Activated naive CD4-positive, alpha-beta T cell treated with anti-CD3 and anti-CD28 coated beads, Interleukin-2, amount 50 U/mL, for 24 hours (primary cell): ENCODE data around the gene PCK2.
"Not testable (repeated sequence)": the region's sequence is repeated elsewhere in the genome, so short reads cannot be mapped to it uniquely, and the experiment has no call there.

ENCODE experiments used
- H3K27ac Mint-ChIP-seq: one replicate; pipeline ENCODE4 v1.8.0; 2021; ENCODE audit warnings: mild to moderate bottlenecking, mixed read lengths
- H3K27me3 Mint-ChIP-seq: one replicate; pipeline ENCODE4 v1.8.0; 2021; ENCODE audit warnings: mixed read lengths
- H3K36me3 Mint-ChIP-seq: one replicate; pipeline ENCODE4 v1.8.0; 2021; ENCODE audit warnings: mixed read lengths
- H3K4me1 Mint-ChIP-seq: one replicate; pipeline ENCODE4 v1.8.0; 2021; ENCODE audit warnings: mixed read lengths
- H3K4me3 Mint-ChIP-seq: one replicate; pipeline ENCODE4 v1.8.0; 2021; ENCODE audit warnings: mild to moderate bottlenecking, mixed read lengths
- H3K9me3 Mint-ChIP-seq: one replicate; pipeline ENCODE4 v1.8.0; 2021; ENCODE audit warnings: mixed read lengths

The PCK2 gene

DNA sequence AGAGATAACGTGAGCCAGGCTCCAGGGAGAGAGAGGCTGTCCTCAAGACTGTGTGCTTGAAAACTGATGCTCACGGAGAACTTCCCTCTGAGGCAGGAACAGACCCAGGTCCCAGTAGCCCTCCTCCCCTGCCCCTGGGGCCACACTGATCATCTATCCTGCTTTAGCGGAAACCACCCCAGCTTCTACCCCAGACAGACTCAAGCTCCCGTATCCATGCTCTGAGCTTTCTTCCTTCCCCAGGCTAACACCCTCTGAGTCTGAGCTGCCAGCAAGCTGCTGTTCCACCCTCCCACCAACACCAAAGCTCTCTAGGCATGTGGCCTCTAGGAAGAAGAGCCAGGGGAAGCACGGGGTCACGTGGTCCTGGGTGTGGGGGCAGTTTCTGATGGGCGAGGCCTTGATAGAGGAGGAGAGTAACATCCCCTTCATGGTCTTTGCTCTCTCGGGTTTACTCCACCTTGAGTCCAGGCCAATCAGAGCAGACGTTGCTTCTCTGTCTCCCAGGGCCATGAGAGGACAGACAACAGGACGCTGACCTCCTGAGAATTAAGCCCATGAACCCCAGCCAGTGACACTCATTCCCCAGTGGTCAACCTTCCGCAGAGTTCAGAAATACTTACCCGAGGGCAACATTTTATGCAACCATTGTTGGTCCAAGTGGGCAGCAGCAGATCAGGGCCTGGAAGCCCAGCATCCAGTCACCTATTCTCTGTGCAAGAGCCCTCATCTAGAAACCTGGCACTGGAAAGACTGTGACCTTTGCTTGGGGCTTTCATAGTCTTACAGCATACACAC lies 1.4 kb downstream of the PCK2 start:
- H3K4me3 Mint-ChIP-seq, result peak overlapping the region; percentile 99
- H3K27me3 Mint-ChIP-seq, result no peaks in the 10 kb centered on the region
- H3K36me3 Mint-ChIP-seq, result peaks cover 9% of the 10 kb centered on the region
- H3K4me1 Mint-ChIP-seq, result peaks cover 33% of the 10 kb centered on the region
- peak overlapping the region; percentile 100 for H3K27ac Mint-ChIP-seq
- H3K9me3 Mint-ChIP-seq, result no peaks in the 10 kb centered on the region

GRCh38 chr14:24096545-24097181 lies 2.6 kb downstream of the PCK2 start:
- Mint-ChIP-seq H3K27ac (peak overlapping the region; percentile 76), H3K4me1 (peaks cover 30% of the 10 kb centered on the region), H3K36me3 (peaks cover 11% of the 10 kb centered on the region), H3K4me3 (peak overlapping the region; percentile 63), H3K9me3 (no peaks in the 10 kb centered on the region), H3K27me3 (no peaks in the 10 kb centered on the region)

GRCh38 chr14:24098229-24098926 lies 4.3 kb downstream of the PCK2 start:
- peaks cover 21% of the 10 kb centered on the region for H3K4me1 Mint-ChIP-seq
- H3K27ac Mint-ChIP-seq, result peak overlapping the region; percentile 41
- peaks cover 16% of the 10 kb centered on the region for H3K36me3 Mint-ChIP-seq
- no peaks in the 10 kb centered on the region for H3K27me3 Mint-ChIP-seq
- no peaks in the 10 kb centered on the region for H3K9me3 Mint-ChIP-seq
- H3K4me3 Mint-ChIP-seq, result no peak overlapping the region

DNA sequence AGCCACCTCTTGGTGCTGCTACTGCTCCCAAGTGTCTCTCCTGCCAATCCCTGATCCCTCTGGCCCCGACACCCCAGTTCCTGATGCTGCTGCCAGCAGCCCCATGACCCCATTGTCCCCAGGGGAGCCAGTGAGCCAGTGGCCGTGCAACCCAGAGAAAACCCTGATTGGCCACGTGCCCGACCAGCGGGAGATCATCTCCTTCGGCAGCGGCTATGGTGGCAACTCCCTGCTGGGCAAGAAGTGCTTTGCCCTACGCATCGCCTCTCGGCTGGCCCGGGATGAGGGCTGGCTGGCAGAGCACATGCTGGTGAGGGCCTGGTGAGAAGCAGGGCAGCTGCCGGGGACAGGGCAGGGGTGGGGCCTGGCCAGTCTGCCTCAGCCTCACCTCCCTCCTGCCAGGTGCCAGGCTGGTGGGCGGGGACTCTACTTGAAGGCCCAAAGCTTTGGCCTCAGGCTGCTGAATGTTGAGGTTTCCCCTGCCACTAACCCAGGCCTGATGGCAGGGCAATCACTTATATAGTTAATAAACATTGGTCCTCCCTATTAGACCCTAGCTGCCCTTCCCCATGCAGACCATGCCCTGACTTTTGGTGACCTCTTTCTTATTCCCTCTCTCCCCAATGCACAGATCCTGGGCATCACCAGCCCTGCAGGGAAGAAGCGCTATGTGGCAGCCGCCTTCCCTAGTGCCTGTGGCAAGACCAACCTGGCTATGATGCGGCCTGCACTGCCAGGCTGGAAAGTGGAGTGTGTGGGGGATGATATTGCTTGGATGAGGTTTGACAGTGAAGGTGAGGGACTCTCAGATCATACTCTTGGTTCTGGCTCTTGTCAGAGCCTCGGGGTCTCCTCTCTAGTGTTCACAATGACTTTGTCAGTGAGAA lies 5.1 kb downstream of the PCK2 start:
- Mint-ChIP-seq H3K36me3 (peaks cover 21% of the 10 kb centered on the region), H3K9me3 (no peaks in the 10 kb centered on the region), H3K4me1 (peaks cover 17% of the 10 kb centered on the region), H3K4me3 (no peak overlapping the region), H3K27ac (peak overlapping the region; percentile 65), H3K27me3 (no peaks in the 10 kb centered on the region)

DNA sequence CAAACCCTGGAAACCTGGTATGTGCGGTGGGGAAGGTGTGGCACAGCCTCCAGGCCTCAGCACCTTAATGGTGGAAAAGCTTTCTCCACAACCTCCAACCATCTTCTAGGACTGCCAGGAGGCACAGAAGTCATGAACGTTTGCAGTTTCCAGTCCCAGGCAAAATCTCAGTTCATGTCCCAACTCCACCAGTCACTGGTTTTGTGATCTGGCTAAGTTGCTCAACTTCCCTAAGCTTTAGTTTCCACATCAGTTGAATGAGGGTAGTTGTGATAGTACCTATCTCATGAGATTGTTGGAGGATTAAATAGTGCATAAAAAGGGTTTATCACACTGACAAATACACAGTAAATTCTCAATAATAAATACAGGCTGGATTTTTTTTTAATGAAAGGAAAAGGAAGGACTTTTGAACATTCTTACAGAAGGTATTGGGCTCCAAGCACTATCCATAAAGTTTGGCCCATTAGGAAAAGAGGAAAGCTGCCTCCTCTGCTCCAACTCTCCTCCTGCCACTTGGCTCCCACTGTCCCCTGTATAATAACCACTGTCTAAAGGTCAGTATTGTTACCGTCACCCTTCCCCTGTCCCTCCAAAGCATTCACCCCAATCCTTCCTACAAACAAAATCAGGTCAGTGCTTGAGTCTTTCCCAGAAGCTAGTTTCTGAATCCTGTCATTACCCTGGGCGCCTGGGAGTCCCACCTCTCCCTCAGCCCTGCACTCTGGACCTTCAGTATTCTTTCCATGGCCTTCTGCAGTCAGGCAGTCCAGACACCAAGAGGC lies 6.3 kb downstream of the PCK2 start:
- Mint-ChIP-seq H3K4me3 (no peak overlapping the region), H3K4me1 (peaks cover 12% of the 10 kb centered on the region), H3K27me3 (no peaks in the 10 kb centered on the region), H3K27ac (no peak overlapping the region), H3K9me3 (no peaks in the 10 kb centered on the region), H3K36me3 (peaks cover 23% of the 10 kb centered on the region)

DNA sequence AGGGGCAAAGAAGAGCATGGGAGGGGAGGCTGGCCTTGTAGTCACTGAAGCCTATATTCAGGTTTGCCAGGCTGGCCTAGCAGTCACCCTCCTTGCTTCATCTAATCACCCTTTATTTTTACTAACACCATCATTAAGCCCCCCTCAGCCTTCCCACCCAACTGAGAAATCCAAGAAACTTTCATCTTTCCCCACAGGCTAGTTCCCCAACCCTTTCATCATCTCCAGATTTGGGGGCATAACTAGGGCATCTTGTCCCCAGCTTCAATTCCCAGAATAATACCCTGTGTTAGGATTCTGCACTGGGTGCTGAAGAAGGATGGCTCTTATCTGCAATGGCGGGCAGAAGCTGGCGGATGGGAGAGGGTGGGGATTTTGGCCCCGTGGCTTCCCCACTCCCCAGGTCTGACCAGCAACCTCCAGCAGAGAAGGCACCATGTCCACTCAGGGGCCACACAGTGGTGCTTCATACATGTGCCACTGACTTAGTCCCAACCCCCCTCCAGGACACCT lies 6.9 kb downstream of the PCK2 start:
- no peaks in the 10 kb centered on the region for H3K27me3 Mint-ChIP-seq
- H3K4me3 Mint-ChIP-seq, result no peak overlapping the region
- peaks cover 22% of the 10 kb centered on the region for H3K36me3 Mint-ChIP-seq
- peaks cover 8% of the 10 kb centered on the region for H3K4me1 Mint-ChIP-seq
- no peaks in the 10 kb centered on the region for H3K9me3 Mint-ChIP-seq
- H3K27ac Mint-ChIP-seq, result no peak overlapping the region

GRCh38 chr14:24102357-24103048 lies 8.4 kb downstream of the PCK2 start:
- Mint-ChIP-seq H3K4me1 (peaks cover 1% of the 10 kb centered on the region), H3K4me3 (no peak overlapping the region), H3K36me3 (peaks cover 22% of the 10 kb centered on the region), H3K9me3 (no peaks in the 10 kb centered on the region), H3K27ac (no peak overlapping the region), H3K27me3 (no peaks in the 10 kb centered on the region)

DNA sequence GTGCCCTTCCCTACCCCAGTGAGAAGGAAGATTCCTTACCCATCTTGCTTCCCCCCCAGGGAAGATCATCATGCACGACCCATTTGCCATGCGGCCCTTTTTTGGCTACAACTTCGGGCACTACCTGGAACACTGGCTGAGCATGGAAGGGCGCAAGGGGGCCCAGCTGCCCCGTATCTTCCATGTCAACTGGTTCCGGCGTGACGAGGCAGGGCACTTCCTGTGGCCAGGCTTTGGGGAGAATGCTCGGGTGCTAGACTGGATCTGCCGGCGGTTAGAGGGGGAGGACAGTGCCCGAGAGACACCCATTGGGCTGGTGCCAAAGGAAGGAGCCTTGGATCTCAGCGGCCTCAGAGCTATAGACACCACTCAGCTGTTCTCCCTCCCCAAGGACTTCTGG lies 9.3 kb downstream of the PCK2 start:
- Mint-ChIP-seq H3K4me3 (no peak overlapping the region), H3K27me3 (no peaks in the 10 kb centered on the region), H3K4me1 (peaks cover 4% of the 10 kb centered on the region), H3K36me3 (peaks cover 22% of the 10 kb centered on the region), H3K27ac (no peak overlapping the region), H3K9me3 (no peaks in the 10 kb centered on the region)

DNA sequence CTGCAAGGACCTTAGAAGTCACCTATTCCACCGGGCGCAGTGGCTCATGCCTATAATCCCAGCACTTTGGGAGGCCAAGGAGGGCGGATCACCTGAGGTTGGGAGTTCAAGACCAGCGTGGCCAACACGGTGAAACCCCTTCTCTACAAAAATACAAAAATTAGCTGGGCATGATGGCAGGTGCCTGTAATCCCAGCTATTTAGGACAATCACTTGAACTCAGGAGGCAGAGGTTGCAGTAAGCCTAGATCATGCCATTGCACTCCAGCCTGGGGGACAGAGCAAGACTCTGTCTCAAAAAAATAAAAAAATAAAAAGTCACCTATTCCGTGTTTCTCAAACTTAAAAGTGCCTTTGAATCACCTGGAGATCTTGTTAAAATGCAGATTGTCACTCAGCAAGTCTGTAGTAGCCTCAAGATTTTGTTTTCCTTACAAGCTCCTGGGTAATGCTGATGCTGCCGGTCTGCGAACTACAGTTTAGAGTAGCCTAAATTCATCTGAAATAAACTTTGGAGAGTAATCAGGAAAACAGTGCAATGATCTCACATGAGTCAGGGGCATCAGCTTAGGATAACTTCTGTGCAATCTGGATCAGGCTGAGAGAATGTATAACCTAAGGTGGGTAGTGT lies 11.6 kb downstream of the PCK2 start:
- H3K27ac Mint-ChIP-seq, H3K9me3 Mint-ChIP-seq, H3K4me3 Mint-ChIP-seq, H3K27me3 Mint-ChIP-seq: not testable (repeated sequence)
- H3K36me3 Mint-ChIP-seq, result peaks cover 15% of the 10 kb centered on the region
- peaks cover 15% of the 10 kb centered on the region for H3K4me1 Mint-ChIP-seq

GRCh38 chr14:24106672-24107271 lies 12.7 kb downstream of the PCK2 start:
- H3K4me1 Mint-ChIP-seq, result peaks cover 16% of the 10 kb centered on the region
- no peak overlapping the region for H3K27ac Mint-ChIP-seq
- H3K36me3 Mint-ChIP-seq, result peaks cover 13% of the 10 kb centered on the region
- H3K9me3 Mint-ChIP-seq, result no peaks in the 10 kb centered on the region
- no peak overlapping the region for H3K4me3 Mint-ChIP-seq
- no peaks in the 10 kb centered on the region for H3K27me3 Mint-ChIP-seq

DNA sequence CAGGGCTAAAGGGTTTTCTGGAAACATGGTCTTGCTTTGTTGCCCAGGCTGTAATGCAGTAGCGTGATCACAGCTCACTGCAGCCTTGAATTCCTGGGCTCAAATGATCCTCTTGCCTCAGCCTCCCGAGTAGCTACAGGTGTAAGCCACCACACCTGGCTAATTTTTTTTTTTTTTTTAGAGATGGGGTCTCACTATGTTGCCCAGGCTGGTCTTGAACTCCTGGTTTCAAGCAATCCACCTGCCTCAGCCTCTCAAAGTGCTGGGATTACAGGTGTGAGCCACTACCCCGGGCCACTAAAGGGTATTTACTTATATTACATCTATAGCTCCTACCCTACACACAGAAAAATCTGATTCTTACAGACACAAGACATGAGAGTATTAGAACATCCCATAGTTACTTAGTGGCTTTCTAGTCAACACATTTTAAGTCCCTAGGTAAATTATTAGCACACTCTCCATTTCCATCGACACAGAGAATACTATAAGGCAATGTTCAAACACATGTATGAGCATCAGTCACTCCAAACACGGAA lies 14.3 kb downstream of the PCK2 start:
- no peak overlapping the region for H3K4me3 Mint-ChIP-seq
- H3K27ac Mint-ChIP-seq, result peak overlapping the region; percentile 93
- no peaks in the 10 kb centered on the region for H3K9me3 Mint-ChIP-seq
- H3K36me3 Mint-ChIP-seq, result peaks cover 9% of the 10 kb centered on the region
- H3K27me3 Mint-ChIP-seq, result no peaks in the 10 kb centered on the region
- H3K4me1 Mint-ChIP-seq, result peaks cover 16% of the 10 kb centered on the region

DNA sequence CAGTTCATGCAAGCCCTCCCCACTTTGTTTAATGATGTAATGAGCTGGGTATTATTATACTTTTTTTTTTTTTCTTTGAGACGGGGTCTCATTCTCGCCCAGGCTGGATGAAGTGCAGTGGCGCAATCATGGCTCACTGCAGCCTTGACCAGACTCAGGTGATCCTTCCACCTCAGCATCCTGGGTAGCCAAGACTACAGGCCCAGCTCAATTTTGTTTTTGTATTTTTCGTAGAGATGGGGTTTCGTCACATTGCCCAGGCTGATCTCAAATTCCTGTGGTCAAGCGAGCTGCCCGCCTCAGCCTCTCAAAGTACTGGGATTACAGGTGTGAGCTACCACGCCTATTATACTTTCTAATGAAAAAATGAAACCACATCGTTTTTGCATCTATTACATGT lies 15.9 kb downstream of the PCK2 start:
- no peaks in the 10 kb centered on the region for H3K9me3 Mint-ChIP-seq
- H3K27ac Mint-ChIP-seq, result no peak overlapping the region
- H3K27me3 Mint-ChIP-seq, result no peaks in the 10 kb centered on the region
- H3K4me1 Mint-ChIP-seq, result peaks cover 17% of the 10 kb centered on the region
- no peak overlapping the region for H3K4me3 Mint-ChIP-seq
- H3K36me3 Mint-ChIP-seq, result no peaks in the 10 kb centered on the region

- H3K4me3 Mint-ChIP-seq, result no peak overlapping the region
- H3K36me3 Mint-ChIP-seq, result no peaks in the 10 kb centered on the region
- H3K27me3 Mint-ChIP-seq, result no peaks in the 10 kb centered on the region
- no peaks in the 10 kb centered on the region for H3K9me3 Mint-ChIP-seq
- H3K27ac Mint-ChIP-seq, result no peak overlapping the region
- H3K4me1 Mint-ChIP-seq, result peaks cover 22% of the 10 kb centered on the region
These were observed 16.4 kb downstream of the PCK2 start for GRCh38 chr14:24110523-24110922.
